ENCODE measurements around the gene MRTFB.
"Not testable (repeated sequence)": the region's sequence is repeated elsewhere in the genome, so short reads cannot be mapped to it uniquely, and the experiment has no call there.

MRTFB gene, protein sequence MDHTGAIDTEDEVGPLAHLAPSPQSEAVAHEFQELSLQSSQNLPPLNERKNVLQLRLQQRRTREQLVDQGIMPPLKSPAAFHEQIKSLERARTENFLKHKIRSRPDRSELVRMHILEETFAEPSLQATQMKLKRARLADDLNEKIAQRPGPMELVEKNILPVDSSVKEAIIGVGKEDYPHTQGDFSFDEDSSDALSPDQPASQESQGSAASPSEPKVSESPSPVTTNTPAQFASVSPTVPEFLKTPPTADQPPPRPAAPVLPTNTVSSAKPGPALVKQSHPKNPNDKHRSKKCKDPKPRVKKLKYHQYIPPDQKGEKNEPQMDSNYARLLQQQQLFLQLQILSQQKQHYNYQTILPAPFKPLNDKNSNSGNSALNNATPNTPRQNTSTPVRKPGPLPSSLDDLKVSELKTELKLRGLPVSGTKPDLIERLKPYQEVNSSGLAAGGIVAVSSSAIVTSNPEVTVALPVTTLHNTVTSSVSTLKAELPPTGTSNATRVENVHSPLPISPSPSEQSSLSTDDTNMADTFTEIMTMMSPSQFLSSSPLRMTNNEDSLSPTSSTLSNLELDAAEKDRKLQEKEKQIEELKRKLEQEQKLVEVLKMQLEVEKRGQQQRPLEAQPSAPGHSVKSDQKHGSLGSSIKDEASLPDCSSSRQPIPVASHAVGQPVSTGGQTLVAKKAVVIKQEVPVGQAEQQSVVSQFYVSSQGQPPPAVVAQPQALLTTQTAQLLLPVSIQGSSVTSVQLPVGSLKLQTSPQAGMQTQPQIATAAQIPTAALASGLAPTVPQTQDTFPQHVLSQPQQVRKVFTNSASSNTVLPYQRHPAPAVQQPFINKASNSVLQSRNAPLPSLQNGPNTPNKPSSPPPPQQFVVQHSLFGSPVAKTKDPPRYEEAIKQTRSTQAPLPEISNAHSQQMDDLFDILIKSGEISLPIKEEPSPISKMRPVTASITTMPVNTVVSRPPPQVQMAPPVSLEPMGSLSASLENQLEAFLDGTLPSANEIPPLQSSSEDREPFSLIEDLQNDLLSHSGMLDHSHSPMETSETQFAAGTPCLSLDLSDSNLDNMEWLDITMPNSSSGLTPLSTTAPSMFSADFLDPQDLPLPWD

DNA sequence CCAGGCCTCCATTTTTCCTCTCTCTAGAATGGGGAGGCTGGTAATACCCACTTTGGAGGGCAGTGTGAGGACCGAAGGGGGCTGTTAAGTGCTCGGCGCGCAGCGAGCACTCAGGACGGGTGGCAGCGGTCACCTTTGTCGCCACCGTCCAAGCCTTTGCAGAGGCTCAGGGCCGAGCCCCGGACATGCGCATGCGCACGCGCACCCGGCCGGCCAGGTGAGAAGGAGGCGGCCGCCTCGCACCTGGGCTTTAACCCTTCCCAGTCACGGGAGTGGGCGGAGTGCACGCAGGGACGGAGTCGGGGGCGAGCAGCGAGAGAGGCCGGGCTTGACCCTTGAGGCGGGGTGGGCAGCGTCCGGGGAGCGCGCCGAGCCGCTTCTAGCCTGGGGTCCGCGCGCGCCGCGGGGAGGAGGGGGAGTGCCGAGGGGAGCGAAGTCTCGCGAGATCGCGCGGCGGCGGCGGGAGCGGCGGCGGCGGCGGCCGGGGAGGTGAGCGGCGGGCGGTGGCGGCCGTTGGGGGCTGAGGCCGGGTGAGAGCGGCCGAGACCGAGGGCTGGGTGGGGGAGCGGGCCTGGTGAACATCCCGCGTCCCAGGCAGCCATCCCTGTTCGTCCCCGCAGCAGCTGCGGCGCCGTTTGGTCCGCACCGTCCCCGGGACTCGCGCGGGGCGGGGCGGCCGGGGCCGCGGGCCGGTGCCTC lies at the start of gene MRTFB:
TSS of gene MRTFB (plus strand) at position 443 of the 699 bp plus-strand sequence. CDS start 69,288 bp downstream, outside the sequence.
- peak within 1 kb of the TSS; percentile 74 for H3K4me3 ChIP-seq (ENCODE audit: low read depth, low read length)
- no peak for DNase-seq (ENCODE audit: low read depth)
- TF ChIP-seq, protein P1, sequence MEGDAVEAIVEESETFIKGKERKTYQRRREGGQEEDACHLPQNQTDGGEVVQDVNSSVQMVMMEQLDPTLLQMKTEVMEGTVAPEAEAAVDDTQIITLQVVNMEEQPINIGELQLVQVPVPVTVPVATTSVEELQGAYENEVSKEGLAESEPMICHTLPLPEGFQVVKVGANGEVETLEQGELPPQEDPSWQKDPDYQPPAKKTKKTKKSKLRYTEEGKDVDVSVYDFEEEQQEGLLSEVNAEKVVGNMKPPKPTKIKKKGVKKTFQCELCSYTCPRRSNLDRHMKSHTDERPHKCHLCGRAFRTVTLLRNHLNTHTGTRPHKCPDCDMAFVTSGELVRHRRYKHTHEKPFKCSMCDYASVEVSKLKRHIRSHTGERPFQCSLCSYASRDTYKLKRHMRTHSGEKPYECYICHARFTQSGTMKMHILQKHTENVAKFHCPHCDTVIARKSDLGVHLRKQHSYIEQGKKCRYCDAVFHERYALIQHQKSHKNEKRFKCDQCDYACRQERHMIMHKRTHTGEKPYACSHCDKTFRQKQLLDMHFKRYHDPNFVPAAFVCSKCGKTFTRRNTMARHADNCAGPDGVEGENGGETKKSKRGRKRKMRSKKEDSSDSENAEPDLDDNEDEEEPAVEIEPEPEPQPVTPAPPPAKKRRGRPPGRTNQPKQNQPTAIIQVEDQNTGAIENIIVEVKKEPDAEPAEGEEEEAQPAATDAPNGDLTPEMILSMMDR (IDR thresholded peaks at IDR 0.05; ENCODE audit: low read depth, low read length, missing control alignments), result no peak

DNA sequence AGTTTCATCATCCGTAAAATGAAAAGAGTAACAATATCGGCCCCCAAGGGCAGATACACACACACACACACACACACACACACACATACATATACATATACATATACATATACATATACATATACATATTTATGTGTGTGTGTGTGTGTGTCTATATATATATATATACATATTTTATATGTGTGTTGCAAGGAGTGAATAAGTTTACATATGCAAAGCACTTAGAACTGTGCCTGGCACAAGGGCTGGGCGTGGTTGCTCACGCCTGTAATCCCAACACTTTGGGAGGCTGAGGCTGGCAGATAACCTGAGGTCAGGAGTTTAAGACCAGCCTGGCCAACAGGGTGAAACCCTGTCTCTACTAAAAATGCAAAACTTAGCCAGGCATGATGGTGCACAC lies 47.6 kb upstream of the MRTFB start:
- not testable (repeated sequence) for DNase-seq (ENCODE audit: low read depth); H3K4me3 ChIP-seq (ENCODE audit: low read depth, low read length)

DNA sequence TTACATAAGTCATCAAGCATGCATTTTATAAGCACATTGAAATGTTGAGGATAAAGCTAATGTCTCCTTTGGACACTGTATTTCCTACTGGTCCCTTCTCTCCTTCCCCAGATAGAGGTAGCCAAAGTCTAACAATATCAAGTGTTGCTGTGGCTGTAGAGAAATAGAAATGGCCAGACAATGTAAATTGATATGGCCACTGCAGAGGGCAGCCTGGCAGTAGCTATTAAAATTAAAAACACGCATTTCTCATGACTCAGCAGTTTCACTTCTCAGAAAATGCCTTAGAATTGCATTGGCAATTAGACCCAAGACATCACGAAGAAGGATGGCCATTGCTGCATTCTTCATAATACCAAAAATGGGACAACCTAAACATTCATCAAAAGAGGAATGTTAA lies 46.8 kb upstream of the MRTFB start:
- no peak for DNase-seq (ENCODE audit: low read depth)
- TF ChIP-seq, protein P1 (IDR thresholded peaks at IDR 0.05; ENCODE audit: low read depth, low read length, missing control alignments), result no peak
- no peak overlapping the region for H3K4me3 ChIP-seq (ENCODE audit: low read depth, low read length)

DNA sequence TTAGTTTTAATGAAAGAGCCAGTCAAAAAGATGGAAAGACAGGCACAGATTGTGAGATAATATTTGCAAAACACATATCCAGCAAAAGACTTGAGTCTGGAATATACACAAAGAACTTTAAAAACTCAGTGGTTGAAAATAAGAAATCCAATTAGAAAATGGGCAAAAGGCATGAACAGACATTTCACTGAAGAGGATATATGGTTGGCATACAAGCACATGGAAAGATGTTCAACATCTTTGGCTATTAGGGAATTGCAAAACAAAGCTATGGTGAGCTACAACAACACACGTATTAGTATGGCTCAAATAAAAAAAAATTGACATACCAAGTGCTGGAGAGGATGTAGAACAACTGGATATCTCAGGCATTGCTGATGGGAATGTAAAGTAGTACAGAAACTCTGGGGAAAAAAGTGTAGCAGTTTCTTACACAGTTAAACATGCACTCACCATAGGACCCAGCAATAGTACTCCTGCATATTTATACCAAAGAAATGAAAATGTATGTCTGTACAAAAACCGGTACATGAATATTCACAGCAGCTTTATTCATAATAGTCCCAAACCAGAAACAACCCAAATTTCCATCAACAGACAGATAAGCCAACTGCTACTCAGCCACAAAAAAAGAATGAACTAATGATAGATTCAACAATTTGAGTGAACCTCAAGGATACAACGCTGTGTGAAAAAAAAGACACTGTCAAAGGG lies 44.4 kb upstream of the MRTFB start:
- no peak for DNase-seq (ENCODE audit: low read depth)
- H3K4me3 ChIP-seq (ENCODE audit: low read depth, low read length), result no peak overlapping the region
- TF ChIP-seq, protein P1 (IDR thresholded peaks at IDR 0.05; ENCODE audit: low read depth, low read length, missing control alignments), result no peak

DNA sequence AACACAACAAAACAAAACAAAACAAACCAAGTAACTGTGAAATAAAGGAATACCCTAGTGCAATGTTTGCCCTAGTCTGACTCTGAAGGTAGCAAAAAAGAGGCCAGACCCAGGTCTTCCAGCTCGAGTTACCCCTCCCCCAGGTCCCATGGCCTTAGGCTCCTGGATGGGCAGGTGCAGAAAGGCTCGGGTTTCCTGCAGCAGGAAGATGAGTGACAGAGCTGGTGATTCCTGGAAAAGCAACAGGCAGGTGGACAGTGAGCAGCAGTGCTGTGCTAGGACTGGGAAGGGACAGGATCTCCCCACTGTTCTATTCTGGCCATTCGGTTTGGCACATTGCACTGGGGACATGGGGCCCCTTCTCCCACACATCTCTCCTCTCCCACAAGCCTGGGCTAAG lies 42.9 kb upstream of the MRTFB start:
- TF ChIP-seq, protein P1 (IDR thresholded peaks at IDR 0.05; ENCODE audit: low read depth, low read length, missing control alignments), result no peak
- no peak for DNase-seq (ENCODE audit: low read depth)
- no peak overlapping the region for H3K4me3 ChIP-seq (ENCODE audit: low read depth, low read length)

DNA sequence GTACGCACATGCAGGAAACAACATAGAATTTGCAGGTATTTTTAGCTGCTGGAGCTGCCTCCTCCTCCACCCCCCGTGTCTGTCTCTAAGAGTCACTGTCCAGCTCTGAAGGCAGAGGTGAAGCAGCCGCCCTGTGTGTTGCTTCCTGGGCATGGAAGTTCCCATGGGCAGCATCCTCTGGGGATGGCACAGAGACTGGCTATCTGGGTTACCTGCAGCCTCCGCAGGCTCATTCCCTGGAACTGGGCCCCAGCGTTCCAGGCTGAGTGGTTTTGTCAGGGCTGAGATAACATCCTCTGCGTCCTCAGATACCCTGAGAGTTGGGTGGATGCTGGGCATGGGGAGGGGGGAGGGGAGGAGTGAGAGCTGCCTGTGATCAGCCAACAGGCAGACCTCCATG lies 41.5 kb upstream of the MRTFB start:
- H3K4me3 ChIP-seq (ENCODE audit: low read depth, low read length), result no peak overlapping the region
- DNase-seq (ENCODE audit: low read depth), result no peak
- TF ChIP-seq, protein P1 (IDR thresholded peaks at IDR 0.05; ENCODE audit: low read depth, low read length, missing control alignments), result no peak
